MM.1S (cell line): ENCODE results near the gene C2orf80.

Experiments used
- CTCF ChIP-seq: fragments of 300-600 bp; sonication (generic); IDR thresholded peaks from 2 replicates; pipeline ENCODE4 v1.5.1; 2016; ENCODE audit warnings: antibody characterized with exemption, low read length, mixed read lengths
- EZH2 ChIP-seq: fragments of 300-600 bp; sonication (generic); optimal IDR thresholded peaks from 2 replicates; pipeline ENCODE3; 2017; ENCODE audit warnings: low read depth, mild to moderate bottlenecking, antibody characterized with exemption, low read length, mixed read lengths

GRCh38 chr2:208207769-208208168 lies 17.9 kb upstream of the C2orf80 start:
- no peak for TF ChIP-seq CTCF
- no peak for TF ChIP-seq EZH2
